GM12872 (cell line): ENCODE results near the gene TMEM132D.

ENCODE experiments used
- CTCF ChIP-seq: IDR thresholded peaks from 3 replicates; pipeline ENCODE4 v1.5.1; 2011; ENCODE audit warnings: low read depth, mild to moderate bottlenecking, low read length, moderate library complexity; ENCODE audit not compliant: insufficient read depth

TMEM132D gene

GRCh38 chr12:129366656-129367055 is 537.2 kb downstream of the TMEM132D start:
- TF ChIP-seq CTCF, result no peak

- no peak for TF ChIP-seq CTCF
These were observed 540.8 kb downstream of the TMEM132D start for GRCh38 chr12:129363041-129363440.

GRCh38 chr12:129357233-129357632 is 546.6 kb downstream of the TMEM132D start:
- no peak for TF ChIP-seq CTCF

- no peak for TF ChIP-seq CTCF
These were observed 552.3 kb downstream of the TMEM132D start for GRCh38 chr12:129351481-129351880.

GRCh38 chr12:129339336-129339735 is 564.5 kb downstream of the TMEM132D start:
- no peak for TF ChIP-seq CTCF

- TF ChIP-seq CTCF, result no peak
These were observed 566.4 kb downstream of the TMEM132D start for GRCh38 chr12:129337413-129337812.

- no peak for TF ChIP-seq CTCF
These were observed 568.1 kb downstream of the TMEM132D start for GRCh38 chr12:129335773-129336172.

GRCh38 chr12:129332286-129332685 is 571.5 kb downstream of the TMEM132D start:
- no peak for TF ChIP-seq CTCF
